CD4-positive, alpha-beta T cell (primary cell): ENCODE results near the gene ZNF17. TPM values are rescaled to one million over a fixed set of nuclear protein-coding genes. Genes with fewer than 3 reads are reported as not detected.

Experiments used
- ATAC-seq: fragments of 200-7000 bp; cut with Tn5 transposase; one replicate; pipeline ENCODE4 v1.10.0; 2022; ENCODE audit warnings: mild to moderate bottlenecking; ENCODE audit not compliant: poor library complexity
- CTCF ChIA-PET: fragments of 350-600 bp; sonication (Branson Sonifier 250); formaldehyde crosslinking; loops from one replicate; lab custom pipeline; 2021; ENCODE audit warnings: antibody characterized with exemption, inconsistent platforms; lab: Charles Lee
- POLR2A ChIA-PET: fragments of 350-600 bp; sonication (Branson Sonifier 250); formaldehyde crosslinking; loops from one replicate; lab custom pipeline; 2021; ENCODE audit warnings: antibody characterized with exemption, inconsistent platforms; lab: Charles Lee
- DNase-seq, 14 experiments: peaks; one replicate each; pipeline ENCODE4 v3.0.0-alpha.2; 2013 to 2020; ENCODE audit warnings: mixed read lengths in 2 of 14
- H3K27ac ChIP-seq, 2 donors: one replicate each; pipeline versions ENCODE4 v1.5.1 to v1.7.0; 2013; ENCODE audit warnings: low read length in 2 of 2, low read depth in 1 of 2, mild to moderate bottlenecking in 1 of 2
- H3K27me3 ChIP-seq, 2 experiments: 1 replicate in 1 of 2; 2 replicates in 1 of 2; pipeline versions ENCODE4 v1.6.1 to v1.7.0; 2013; ENCODE audit warnings: low read length in 2 of 2, control low read depth in 1 of 2, mild to moderate bottlenecking in 1 of 2, moderate library complexity in 1 of 2; ENCODE audit not compliant: insufficient read depth in 2 of 2, control insufficient read depth in 1 of 2
- H3K36me3 ChIP-seq: one replicate; pipeline ENCODE4 v1.6.1; 2013; ENCODE audit warnings: low read length, control low read depth; ENCODE audit not compliant: insufficient read depth
- H3K4me1 ChIP-seq: one replicate; pipeline ENCODE4 v1.6.1; 2013; ENCODE audit warnings: low read length, control low read depth; ENCODE audit not compliant: insufficient read depth
- H3K4me3 ChIP-seq: one replicate; pipeline ENCODE4 v1.5.1; 2013; ENCODE audit warnings: mild to moderate bottlenecking, low read length, moderate library complexity
- H3K9me3 ChIP-seq, 2 experiments: 1 replicate in 1 of 2; 2 replicates in 1 of 2; pipeline versions ENCODE4 v1.6.1 to v1.7.0; 2013; ENCODE audit warnings: low read length in 2 of 2, mild to moderate bottlenecking in 2 of 2, control low read depth in 1 of 2, moderate library complexity in 1 of 2; ENCODE audit not compliant: control insufficient read depth in 1 of 2, insufficient read depth in 1 of 2
- H3K27ac Mint-ChIP-seq: one replicate; pipeline ENCODE4 v1.8.0; 2020; ENCODE audit warnings: mixed read lengths
- H3K27me3 Mint-ChIP-seq: one replicate; pipeline ENCODE4 v1.8.0; 2021; ENCODE audit warnings: mixed read lengths
- H3K36me3 Mint-ChIP-seq: one replicate; pipeline ENCODE4 v1.8.0; 2021; ENCODE audit warnings: low read depth, mixed read lengths
- H3K4me1 Mint-ChIP-seq: one replicate; pipeline ENCODE4 v1.8.0; 2021; ENCODE audit warnings: low read depth, mixed read lengths
- H3K4me3 Mint-ChIP-seq: one replicate; pipeline ENCODE4 v1.8.0; 2020; ENCODE audit warnings: mild to moderate bottlenecking, mixed read lengths
- H3K9me3 Mint-ChIP-seq: one replicate; pipeline ENCODE4 v1.8.0; 2020; ENCODE audit warnings: mixed read lengths
- intact Hi-C, 2 experiments: fragments of 100-400 bp; cut with DNase I in 1 of 2; cut with micrococcal nuclease in 1 of 2; formaldehyde crosslinking; loops; one replicate each; pipeline versions ENCODE4 v1.15.1 to v1.9.0; 2023 to 2025; cut with DNase I, micrococcal nuclease
- total RNA-seq, 174 experiments: library from RNA in 2 of 174; stranded (reverse) in 2 of 174; gene quantifications; one replicate each; pipeline ENCODE4 v1.2.3 and lab custom pipeline; 2021 to 2026
- TF ChIP-seq, protein P1 (sequence below): fragments of 200-600 bp; IDR thresholded peaks from one replicate; pipeline ENCODE4 v1.8.0; 2022; ENCODE audit warnings: antibody characterized with exemption, mild to moderate bottlenecking

The ZNF17 gene
- total RNA-seq, 2 experiments from 2014 or later: 9.3 to 10.0 TPM

DNA sequence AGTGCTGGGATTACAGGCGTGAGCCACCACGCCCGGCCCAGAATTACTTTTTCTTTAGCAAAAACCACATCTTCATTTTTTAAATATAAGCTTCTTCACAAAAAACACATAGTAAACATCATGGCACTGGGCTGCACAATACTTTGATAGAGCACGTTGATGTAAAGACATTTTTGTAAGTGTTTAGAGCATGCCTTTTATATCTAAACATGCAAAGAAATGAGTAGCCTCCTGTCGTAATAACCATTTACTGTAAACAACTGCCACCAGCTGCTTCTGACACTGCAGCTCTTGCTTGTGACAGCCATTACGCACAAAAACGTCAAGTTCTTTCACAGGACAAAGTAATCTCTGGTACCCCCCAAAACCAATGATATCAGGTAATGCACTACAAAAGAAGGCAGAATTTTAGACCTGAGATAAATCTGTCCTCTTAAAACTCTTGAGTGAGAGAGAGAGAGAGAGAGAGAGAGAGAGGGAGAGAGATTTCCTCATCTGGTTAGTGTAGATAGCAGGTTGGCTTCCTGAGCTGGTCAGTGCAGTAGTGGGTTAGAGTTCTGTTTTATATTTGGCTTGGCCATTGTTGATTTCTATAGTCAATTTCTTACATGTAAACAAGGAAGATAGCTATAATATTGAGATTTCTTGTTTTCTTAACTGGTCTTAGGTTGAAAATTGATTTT, 28.0 kb upstream of the ZNF17 start:
- H3K27me3 Mint-ChIP-seq: no peaks in the 10 kb centered on the region
- CTCF ChIA-PET: no interaction called here

DNA sequence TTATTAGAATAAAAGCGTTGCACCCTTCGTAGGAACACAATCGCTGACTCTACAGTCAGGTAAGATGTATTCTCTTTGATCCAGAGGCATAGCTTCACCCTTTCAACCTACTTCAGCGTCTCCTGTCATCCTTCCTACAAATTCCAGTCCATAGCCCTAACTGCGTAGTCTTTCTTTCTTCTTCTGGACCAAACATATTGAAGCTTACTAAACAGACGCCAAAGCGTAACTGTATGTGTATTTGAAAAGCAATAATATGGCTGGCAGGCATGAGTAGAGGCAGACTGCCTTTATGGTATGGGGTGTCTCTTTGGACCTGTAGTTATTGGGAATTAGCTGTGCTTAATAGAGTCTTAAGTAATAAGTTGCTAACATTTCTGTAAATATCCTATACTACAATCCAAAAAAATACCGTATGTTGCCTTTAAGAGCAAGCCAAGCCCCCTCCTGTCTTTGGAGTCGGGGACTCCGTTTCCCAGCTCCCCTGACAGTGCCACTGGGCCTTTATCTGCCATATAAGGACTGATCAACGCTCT, 21.7 kb upstream of the ZNF17 start:
- Histone ChIP-seq H3K9me3 (peaks cover 0 to 10% of the 10 kb centered on the region in 2 experiments), H3K27ac (peak overlapping the region; percentile 86 to 95), H3K27me3 (no peaks in the 10 kb centered on the region), H3K36me3 (peaks cover 15% of the 10 kb centered on the region), H3K4me3 (peak overlapping the region; percentile 86), H3K4me1 (peaks cover 18% of the 10 kb centered on the region)
- Mint-ChIP-seq H3K36me3 (peaks cover 71% of the 10 kb centered on the region), H3K9me3 (peaks cover 12% of the 10 kb centered on the region), H3K4me3 (peak overlapping the region; percentile 98), H3K27ac (peak overlapping the region; percentile 95), H3K4me1 (peaks cover 33% of the 10 kb centered on the region), H3K27me3 (no peaks in the 10 kb centered on the region)
- intact Hi-C loops: loop anchor here (1.0 to 2.0 kb wide), 7 partner anchors 22 to 190 kb away; partner anchors contain the start of genes ZNF749 (in 2 of the 2), TRAPPC2B (in 1 of the 2), ZNF17 (in 1 of the 2) and ZNF547 (in 1 of the 2)
- POLR2A ChIA-PET: interaction anchor here (0.6 to 1.9 kb wide), 18 partner anchors 17 to 794 kb away, joined by 3 to 12 read pairs (median 4); partner anchors contain the start of genes TRAPPC2B, ZNF154, ZNF264 and ZNF274
- CTCF ChIA-PET: interaction anchor here (0.6 to 1.6 kb wide), 3 partner anchors 17 to 293 kb away, joined by 3 to 7 read pairs (median 3); partner anchors contain the start of gene ZNF551
- TF ChIP-seq, protein P1, sequence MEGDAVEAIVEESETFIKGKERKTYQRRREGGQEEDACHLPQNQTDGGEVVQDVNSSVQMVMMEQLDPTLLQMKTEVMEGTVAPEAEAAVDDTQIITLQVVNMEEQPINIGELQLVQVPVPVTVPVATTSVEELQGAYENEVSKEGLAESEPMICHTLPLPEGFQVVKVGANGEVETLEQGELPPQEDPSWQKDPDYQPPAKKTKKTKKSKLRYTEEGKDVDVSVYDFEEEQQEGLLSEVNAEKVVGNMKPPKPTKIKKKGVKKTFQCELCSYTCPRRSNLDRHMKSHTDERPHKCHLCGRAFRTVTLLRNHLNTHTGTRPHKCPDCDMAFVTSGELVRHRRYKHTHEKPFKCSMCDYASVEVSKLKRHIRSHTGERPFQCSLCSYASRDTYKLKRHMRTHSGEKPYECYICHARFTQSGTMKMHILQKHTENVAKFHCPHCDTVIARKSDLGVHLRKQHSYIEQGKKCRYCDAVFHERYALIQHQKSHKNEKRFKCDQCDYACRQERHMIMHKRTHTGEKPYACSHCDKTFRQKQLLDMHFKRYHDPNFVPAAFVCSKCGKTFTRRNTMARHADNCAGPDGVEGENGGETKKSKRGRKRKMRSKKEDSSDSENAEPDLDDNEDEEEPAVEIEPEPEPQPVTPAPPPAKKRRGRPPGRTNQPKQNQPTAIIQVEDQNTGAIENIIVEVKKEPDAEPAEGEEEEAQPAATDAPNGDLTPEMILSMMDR: no peak
- ATAC-seq: no peak
- no peak for DNase-seq

More for the DNA sequence above, 28.0 kb upstream of the ZNF17 start:
- Histone ChIP-seq H3K27ac (no peak overlapping the region), H3K9me3 (peaks cover 27 to 31% of the 10 kb centered on the region in 2 experiments), H3K27me3 (no peaks in the 10 kb centered on the region), H3K36me3 (no peaks in the 10 kb centered on the region), H3K4me1 (no peaks in the 10 kb centered on the region), H3K4me3 (no peak overlapping the region)
- Mint-ChIP-seq H3K4me1 (no peaks in the 10 kb centered on the region), H3K9me3 (peaks cover 18% of the 10 kb centered on the region), H3K36me3 (peaks cover 46% of the 10 kb centered on the region), H3K4me3 (no peak overlapping the region), H3K27ac (no peak overlapping the region)
- intact Hi-C loops: no loop called here
- TF ChIP-seq, protein P1: no peak
- no peak for ATAC-seq
- POLR2A ChIA-PET: no interaction called here
- DNase-seq: no peak

DNA sequence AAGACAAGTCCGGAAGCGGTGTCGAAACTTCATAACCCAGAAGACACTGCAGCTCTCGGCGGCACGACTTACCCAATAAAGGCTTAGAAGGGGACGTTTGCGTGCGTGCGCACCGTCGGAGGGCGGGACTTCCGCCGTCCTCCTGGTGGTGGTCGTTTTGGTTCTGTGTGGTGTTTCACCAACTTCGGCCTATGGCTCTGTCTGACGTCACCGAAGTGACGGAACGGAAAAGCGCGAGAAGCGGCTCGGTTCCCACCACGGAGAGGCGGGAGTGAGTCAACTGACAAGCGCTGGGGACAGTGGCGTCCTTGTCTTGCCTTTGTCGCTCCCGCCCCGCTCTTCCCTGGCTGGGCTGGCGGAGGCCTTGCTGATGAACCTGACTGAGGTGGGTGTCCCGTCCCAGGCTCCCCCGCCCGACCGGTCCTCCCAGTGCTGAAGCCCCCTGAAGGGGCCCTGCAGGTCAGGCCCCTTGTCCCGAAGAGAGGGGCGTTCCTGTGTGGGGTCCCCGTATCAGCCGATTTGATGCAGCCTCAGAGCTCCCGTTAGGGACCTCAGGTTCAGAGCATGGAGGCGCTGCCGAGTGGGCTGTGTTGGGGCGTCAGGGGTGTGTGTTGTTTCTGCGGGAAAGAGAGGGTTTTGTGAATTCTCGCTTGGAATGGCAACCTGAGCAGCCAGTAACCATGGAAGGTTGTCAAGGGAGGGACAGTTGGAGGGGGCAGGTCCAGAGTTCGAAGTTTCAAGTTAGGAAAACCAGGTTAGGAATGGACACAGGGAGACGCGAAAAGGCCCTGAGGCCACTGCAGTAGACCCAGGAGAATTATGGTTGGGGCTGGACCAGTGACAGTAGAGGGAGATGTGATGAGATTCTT, 21.0 kb upstream of the ZNF17 start, which contains the start of gene ZNF548:
Gene ZNF548 (plus strand): TSS at position 125 of the 869 bp plus-strand sequence. CDS start 246 bp downstream, at position 371.
- Mint-ChIP-seq H3K27ac (peak within 1 kb of the TSS; percentile 95), H3K9me3 (peaks cover 17% of the 10 kb centered on the region), H3K27me3 (no peaks in the 10 kb centered on the region), H3K36me3 (peaks cover 76% of the 10 kb centered on the region), H3K4me3 (peak within 1 kb of the TSS; percentile 98), H3K4me1 (peaks cover 33% of the 10 kb centered on the region)
- peaks cover 0 to 10% of the 10 kb centered on the region in 2 experiments for H3K9me3 ChIP-seq
- peak within 1 kb of the TSS; percentile 86 to 95 for H3K27ac ChIP-seq
- TF ChIP-seq, protein P1: no peak
- ATAC-seq (peak; percentile 96), DNase-seq (peak; percentile 87 to 99 (median 95))
- H3K36me3 ChIP-seq: peaks cover 20% of the 10 kb centered on the region
- peak within 1 kb of the TSS; percentile 86 for H3K4me3 ChIP-seq
- CTCF ChIA-PET: interaction anchor here (0.5 to 1.6 kb wide), 3 partner anchors 17 to 292 kb away, joined by 3 to 7 read pairs (median 3); partner anchors contain the start of genes ZNF543 and ZNF551
- H3K27me3 ChIP-seq: no peaks in the 10 kb centered on the region
- peaks cover 18% of the 10 kb centered on the region for H3K4me1 ChIP-seq
- POLR2A ChIA-PET: interaction anchor here (0.6 to 1.9 kb wide), 17 partner anchors 17 to 793 kb away, joined by 3 to 12 read pairs (median 4); partner anchors contain the start of genes TRAPPC2B, ZNF264, ZNF274 and ZNF304
- intact Hi-C loops: loop anchor here (1.0 to 2.0 kb wide), 7 partner anchors 21 to 189 kb away; partner anchors contain the start of genes ZNF17 (in 2 of the 2), ZNF749 (in 2 of the 2), TRAPPC2B (in 1 of the 2) and ZNF547 (in 1 of the 2)
